Astrocyte of the spinal cord (primary cell): ENCODE results near the gene TFF1.
"Not testable (repeated sequence)": the region's sequence is repeated elsewhere in the genome, so short reads cannot be mapped to it uniquely, and the experiment has no call there.

Experiments used
- DNase-seq: peaks from one replicate; pipeline ENCODE4 v3.0.0; 2011; ENCODE audit warnings: low read depth, low spot score
- H3K4me3 ChIP-seq: 2 replicates; pipeline ENCODE4 v1.5.1; 2011; ENCODE audit warnings: low read depth, mild to moderate bottlenecking, low read length, moderate library complexity
- CTCF ChIP-seq: IDR thresholded peaks from 2 replicates; pipeline ENCODE4 v1.5.1; 2012; ENCODE audit warnings: low read depth, mild to moderate bottlenecking, low read length, inconsistent platforms
- in situ Hi-C: cut with HindIII; loops from 2 replicates; pipeline ENCODE4 v1.10.0; 2017; ENCODE audit warnings: low sequenced_read_pairs

TFF1 gene

GRCh38 chr21:42412636-42412933, 46.2 kb upstream of the TFF1 start:
- no peak for DNase-seq
- no peak for TF ChIP-seq CTCF
- H3K4me3 ChIP-seq = no peak overlapping the region
- in situ Hi-C loops = no loop called here

- peak; percentile 5 for DNase-seq
- TF ChIP-seq CTCF = no peak
- H3K4me3 ChIP-seq = no peak overlapping the region
- in situ Hi-C loops = no loop called here
Observed at GRCh38 chr21:42411891-42412635, 45.7 kb upstream of the TFF1 start.

GRCh38 chr21:42411197-42411869, 45.0 kb upstream of the TFF1 start:
- TF ChIP-seq CTCF = no peak
- DNase-seq = no peak
- in situ Hi-C loops = no loop called here
- H3K4me3 ChIP-seq = no peak overlapping the region

- in situ Hi-C loops = no loop called here
Observed at GRCh38 chr21:42409366-42409765, 43.0 kb upstream of the TFF1 start.

GRCh38 chr21:42408718-42409117, 42.4 kb upstream of the TFF1 start:
- DNase-seq, H3K4me3 ChIP-seq, in situ Hi-C loops: not testable (repeated sequence)

More at GRCh38 chr21:42409366-42409765, 43.0 kb upstream of the TFF1 start:
- no peak for DNase-seq
- TF ChIP-seq CTCF = no peak
- no peak overlapping the region for H3K4me3 ChIP-seq

GRCh38 chr21:42407476-42407875, 41.1 kb upstream of the TFF1 start:
- DNase-seq = no peak
- in situ Hi-C loops = no loop called here
- no peak for TF ChIP-seq CTCF
- no peak overlapping the region for H3K4me3 ChIP-seq

- H3K4me3 ChIP-seq = no peak overlapping the region
- no peak for DNase-seq
- in situ Hi-C loops = no loop called here
- TF ChIP-seq CTCF = no peak
Observed at GRCh38 chr21:42406866-42407265, 40.5 kb upstream of the TFF1 start.
